Fibroblast of pulmonary artery (primary cell): ENCODE data around the gene AQR.
A peak's percentile ranks its signal among the peaks of the same experiment; 100 is the strongest.
"Not testable (repeated sequence)": the region's sequence is repeated elsewhere in the genome, so short reads cannot be mapped to it uniquely, and the experiment has no call there.

Experiments used
- DNase-seq: peaks from one replicate; pipeline ENCODE4 v3.0.0-alpha.2; 2010; ENCODE audit warnings: low read depth
- H3K4me3 ChIP-seq: replicated peaks from 2 replicates; pipeline ENCODE4 v1.5.1; 2011; ENCODE audit warnings: low read depth, mild to moderate bottlenecking, control low read depth, low read length, moderate library complexity
- CTCF ChIP-seq: IDR thresholded peaks from 2 replicates; pipeline ENCODE4 v1.5.1; 2011; ENCODE audit warnings: mild to moderate bottlenecking, control low read depth, low read length, inconsistent platforms; ENCODE audit errors: missing control alignments

Gene AQR

DNA sequence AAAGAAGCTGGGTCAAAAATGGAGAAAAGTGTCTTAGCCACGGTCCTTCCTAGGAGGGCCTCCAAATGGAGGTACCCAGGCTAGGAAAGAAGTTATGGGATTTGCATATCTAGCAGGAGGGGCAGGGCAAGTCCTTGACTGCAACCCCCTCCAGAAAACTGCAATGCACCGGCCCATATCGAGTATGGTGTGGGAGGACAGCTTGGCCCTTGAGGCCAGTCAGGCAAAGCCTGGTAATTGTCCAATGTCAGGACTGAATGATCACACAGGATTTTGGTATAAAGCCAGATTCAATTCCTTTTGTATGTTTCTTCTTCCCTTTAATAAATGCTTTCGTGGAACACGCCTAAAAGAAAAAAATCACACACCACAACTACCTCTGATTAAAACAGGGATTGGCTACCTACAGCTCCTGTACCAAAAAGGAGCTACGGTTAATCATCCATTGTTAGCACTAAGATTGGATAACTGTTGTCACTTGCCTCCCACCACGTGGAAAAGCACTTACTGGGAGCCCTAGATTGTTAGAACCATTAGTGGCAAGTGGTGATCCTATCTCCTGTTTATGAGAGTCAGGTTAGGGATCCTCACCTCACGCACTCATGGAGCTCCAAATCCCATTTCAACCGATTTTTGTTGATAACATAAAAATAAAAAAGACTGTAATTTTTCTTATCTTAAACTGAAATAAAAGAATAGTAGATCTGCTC, 17.4 kb upstream of the AQR start:
- peak overlapping the region; percentile 99 for H3K4me3 ChIP-seq
- no peak for DNase-seq

DNA sequence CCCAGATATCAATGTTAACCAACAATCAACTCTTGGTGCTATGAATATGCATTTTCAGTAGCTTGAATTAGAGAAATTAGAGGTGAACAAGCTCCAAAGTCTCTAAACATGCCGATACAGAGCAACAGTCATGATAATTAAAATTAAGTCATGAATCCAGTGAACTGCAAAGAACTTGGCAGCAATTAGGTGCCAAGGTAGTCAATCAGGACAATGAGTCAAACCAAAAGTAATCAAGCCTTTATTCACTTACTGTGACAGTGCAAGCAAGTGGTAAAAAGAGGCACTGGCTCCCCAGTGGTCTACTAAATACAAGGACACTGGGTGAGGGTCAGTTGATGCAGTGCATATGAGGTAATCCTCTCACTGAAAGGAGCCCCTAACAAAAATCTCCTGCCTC, 16.8 kb upstream of the AQR start:
- TF ChIP-seq CTCF: no peak
- peak overlapping the region; percentile 99 for H3K4me3 ChIP-seq
- no peak for DNase-seq

More for the DNA sequence above, 17.4 kb upstream of the AQR start:
- no peak for TF ChIP-seq CTCF

DNA sequence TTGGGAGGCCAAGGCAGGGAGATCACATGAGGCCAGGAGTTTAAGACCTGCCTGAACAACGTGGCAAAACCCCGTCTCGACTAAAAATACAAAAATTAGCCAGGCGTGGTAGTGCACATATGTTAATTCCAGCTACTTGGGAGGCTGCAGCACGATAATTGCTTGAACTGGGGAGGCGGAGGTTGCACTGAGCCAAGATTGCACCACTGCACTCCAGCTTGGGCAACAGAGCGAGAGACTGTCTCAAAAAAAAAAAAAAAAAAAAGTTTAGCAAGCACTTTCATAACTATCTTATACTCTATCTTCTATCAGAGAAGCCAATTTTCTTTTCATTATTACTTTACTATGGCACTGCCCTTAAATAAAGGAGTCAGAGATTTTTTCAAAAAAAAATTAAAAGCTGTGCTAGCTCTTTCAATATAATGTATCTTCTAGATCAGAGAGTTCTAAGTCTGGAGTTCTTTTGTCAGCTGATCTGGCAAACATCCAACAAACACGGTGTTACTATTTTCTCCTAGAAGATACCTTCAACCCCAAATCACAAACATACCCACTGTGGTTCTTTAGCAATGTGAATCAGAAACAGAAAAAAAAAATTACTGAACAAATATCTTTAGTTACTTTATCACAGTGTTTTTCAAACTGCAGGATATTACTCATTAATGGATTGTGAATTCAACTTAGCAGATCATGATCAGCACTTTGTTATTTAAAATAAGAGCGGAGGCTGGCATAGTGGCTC, 15.5 kb upstream of the AQR start:
- TF ChIP-seq CTCF: no peak
- peak; percentile 56 for DNase-seq
- peak overlapping the region; percentile 10 for H3K4me3 ChIP-seq

DNA sequence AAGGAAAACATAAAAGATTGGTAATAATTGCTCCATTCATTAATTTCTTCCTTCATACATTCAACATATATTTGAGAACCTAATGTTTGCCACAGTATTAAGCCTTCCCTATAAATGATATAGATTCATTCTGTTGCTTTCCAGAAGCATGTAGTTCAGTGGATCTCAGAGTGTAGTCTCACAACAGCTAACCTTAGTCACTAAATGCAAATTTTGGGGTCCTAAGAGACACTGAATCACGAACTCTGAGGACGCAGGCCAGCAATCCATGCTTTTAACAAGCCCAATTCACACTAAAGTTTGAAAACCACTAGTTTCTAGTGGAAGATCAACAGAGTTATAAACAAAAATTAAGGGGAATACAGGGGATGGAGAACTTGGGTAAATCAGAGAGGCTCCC, 7.2 kb upstream of the AQR start:
- TF ChIP-seq CTCF: no peak
- DNase-seq: no peak
- no peak overlapping the region for H3K4me3 ChIP-seq

- no peak for TF ChIP-seq CTCF
- no peak overlapping the region for H3K4me3 ChIP-seq
- DNase-seq: no peak
These were observed 6.5 kb upstream of the AQR start for GRCh38 chr15:34976073-34976472.

DNA sequence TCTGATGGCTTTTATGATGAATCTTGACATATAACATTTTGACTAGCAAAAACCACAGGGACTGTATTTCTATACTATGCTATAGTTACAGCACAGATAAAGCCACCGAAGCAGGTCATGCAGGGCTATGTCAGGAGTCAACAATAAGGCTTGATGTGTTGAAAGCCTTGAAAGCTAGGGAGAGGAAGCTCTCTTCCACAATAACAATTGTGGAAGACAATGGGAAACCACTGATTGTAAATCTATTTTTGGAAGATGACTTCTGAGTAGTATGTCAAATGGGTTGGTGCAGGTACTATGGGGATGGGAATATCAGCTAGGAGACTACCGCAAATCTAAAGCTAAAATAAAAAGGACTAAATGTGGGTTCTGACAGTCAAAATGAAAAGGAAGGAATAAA, 4.0 kb upstream of the AQR start:
- no peak overlapping the region for H3K4me3 ChIP-seq
- TF ChIP-seq CTCF: no peak
- no peak for DNase-seq

DNA sequence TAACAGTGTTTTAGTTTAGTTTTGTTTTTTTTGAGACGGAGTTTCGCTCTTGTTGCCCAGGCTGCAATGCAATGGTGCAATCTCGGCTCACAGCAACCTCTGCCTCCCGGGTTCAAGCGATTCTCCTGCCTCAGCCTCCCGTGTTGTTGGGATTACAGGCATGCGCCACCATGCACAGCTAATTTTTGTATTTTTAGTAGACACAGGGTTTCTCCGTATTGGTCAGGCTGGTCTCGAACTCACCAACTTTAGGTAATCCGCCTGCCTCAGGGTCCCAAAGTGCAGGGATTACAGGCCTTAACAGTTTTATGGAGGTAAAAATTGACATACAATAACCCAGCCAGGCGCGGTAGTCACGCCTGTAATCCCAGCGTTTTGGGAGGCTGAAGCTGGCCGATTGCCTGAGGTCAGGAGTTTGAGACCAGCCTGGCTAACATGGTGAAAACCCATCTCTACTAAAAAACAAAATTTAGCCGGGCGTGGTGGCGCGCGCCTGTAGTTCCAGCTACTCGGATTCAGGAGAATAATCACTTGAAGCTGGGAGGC, 629 bp upstream of the AQR start:
- DNase-seq: not testable (repeated sequence)
- peak overlapping the region; percentile 99 for H3K4me3 ChIP-seq
